ENCODE results near the gene TTC29. TPM values are rescaled to one million over a fixed set of nuclear protein-coding genes. Genes with fewer than 3 reads are reported as not detected.

The TTC29 gene
- total RNA-seq, 1 experiment from 2014 or later: 0.09 TPM

DNA sequence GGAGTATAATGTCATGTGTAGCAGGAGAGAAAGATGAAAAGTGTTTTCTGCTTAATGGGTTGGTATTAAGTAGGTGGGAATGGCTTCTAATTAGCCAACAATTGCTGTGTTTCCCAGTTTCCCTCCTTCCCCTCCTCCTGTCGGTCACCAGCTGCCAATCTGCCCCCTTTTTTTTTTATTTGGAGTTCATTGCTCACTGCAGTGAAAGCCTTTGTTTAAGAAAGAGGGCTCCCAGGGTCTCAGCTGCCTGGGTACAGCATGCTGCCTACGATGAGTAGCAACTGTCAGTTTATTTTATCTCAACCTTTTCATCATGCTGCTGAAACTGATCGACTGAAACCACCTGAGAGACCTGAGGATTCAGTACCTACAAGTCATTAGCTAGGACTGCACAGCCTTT lies 157.9 kb downstream of the TTC29 start:
- no peak for DNase-seq (ENCODE audit: low spot score)
- CTCF ChIA-PET: no interaction called here
- ATAC-seq: no peak; the same call in 1 of the 2 replicates

DNA sequence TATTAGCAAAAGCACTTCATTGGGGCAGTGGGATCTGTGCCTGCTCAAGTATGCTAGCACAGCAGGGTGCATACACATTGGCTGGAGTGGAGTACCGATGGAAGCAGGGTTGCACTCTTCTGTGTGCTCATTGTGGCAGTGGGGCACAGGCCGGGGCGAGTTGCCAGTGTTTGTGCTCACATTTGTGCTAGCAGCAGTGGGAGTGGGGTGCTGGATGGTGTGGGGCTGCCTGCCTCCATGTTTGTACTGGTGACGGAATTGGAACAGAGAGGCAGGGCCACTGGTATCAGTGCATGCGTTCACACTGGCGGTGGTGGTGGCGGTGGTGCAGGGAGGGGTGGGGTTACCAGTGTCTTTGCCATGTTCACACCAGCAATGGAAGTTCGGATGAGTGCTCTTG lies 169.0 kb downstream of the TTC29 start:
- Mint-ChIP-seq H3K36me3 (no peaks in the 10 kb centered on the region), H3K4me3 (no peak overlapping the region), H3K27me3 (ENCODE audit: low read depth) (peaks cover 3% of the 10 kb centered on the region; the same call in 1 of the 2 replicates), H3K27ac (no peak overlapping the region), H3K9me3 (no peaks in the 10 kb centered on the region), H3K4me1 (no peaks in the 10 kb centered on the region)
- no peak for ATAC-seq
- ChIA-PET CTCF (no interaction called here), POLR2A (interaction anchor here (0.7 kb wide), 1 partner anchor 9 kb away, joined by 3 read pairs; no protein-coding TSS in a partner anchor)
- DNase-seq (ENCODE audit: low spot score): no peak
- TF ChIP-seq NFATC4 (CRISPR knock-in tag; IDR thresholded peaks at IDR 0.05) (no peak), NFE2L1 (CRISPR knock-in tag; IDR thresholded peaks at IDR 0.05) (no peak), ELF4 (CRISPR knock-in tag; IDR thresholded peaks at IDR 0.05; ENCODE audit: low read depth) (no peak), CREM (CRISPR knock-in tag; IDR thresholded peaks at IDR 0.05) (no peak), CREB1 (CRISPR knock-in tag; IDR thresholded peaks at IDR 0.05) (no peak), HMGA2 (CRISPR knock-in tag; IDR thresholded peaks at IDR 0.05) (no peak), SMAD3 (CRISPR knock-in tag; IDR thresholded peaks at IDR 0.05; ENCODE audit: borderline replicate concordance) (no peak), IRF1 (CRISPR knock-in tag; IDR thresholded peaks at IDR 0.05) (no peak), ZNF396 (CRISPR knock-in tag; IDR thresholded peaks at IDR 0.05; ENCODE audit: borderline replicate concordance) (no peak), NFYB (CRISPR knock-in tag; conservative IDR thresholded peaks at IDR 0.05; ENCODE audit: low read depth) (no peak)
- TF ChIP-seq, protein P1, sequence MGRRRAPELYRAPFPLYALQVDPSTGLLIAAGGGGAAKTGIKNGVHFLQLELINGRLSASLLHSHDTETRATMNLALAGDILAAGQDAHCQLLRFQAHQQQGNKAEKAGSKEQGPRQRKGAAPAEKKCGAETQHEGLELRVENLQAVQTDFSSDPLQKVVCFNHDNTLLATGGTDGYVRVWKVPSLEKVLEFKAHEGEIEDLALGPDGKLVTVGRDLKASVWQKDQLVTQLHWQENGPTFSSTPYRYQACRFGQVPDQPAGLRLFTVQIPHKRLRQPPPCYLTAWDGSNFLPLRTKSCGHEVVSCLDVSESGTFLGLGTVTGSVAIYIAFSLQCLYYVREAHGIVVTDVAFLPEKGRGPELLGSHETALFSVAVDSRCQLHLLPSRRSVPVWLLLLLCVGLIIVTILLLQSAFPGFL (CRISPR knock-in tag; IDR thresholded peaks at IDR 0.05; ENCODE audit: borderline replicate concordance): no peak

More for the DNA sequence above, 157.9 kb downstream of the TTC29 start:
- Mint-ChIP-seq H3K4me1 (no peaks in the 10 kb centered on the region), H3K9me3 (no peaks in the 10 kb centered on the region), H3K27me3 (ENCODE audit: low read depth) (no peaks in the 10 kb centered on the region; the same call in 1 of the 2 replicates), H3K36me3 (no peaks in the 10 kb centered on the region), H3K27ac (no peak overlapping the region), H3K4me3 (no peak overlapping the region)
- POLR2A ChIA-PET: no interaction called here
- no peak for TF ChIP-seq ZNF219 (CRISPR knock-in tag; IDR thresholded peaks at IDR 0.05; ENCODE audit: borderline replicate concordance)
- TF ChIP-seq GABPB1 (CRISPR knock-in tag; IDR thresholded peaks at IDR 0.05): no peak
- no peak for TF ChIP-seq OVOL2 (CRISPR knock-in tag; IDR thresholded peaks at IDR 0.05; ENCODE audit: borderline replicate concordance)
- TF ChIP-seq, protein P2, sequence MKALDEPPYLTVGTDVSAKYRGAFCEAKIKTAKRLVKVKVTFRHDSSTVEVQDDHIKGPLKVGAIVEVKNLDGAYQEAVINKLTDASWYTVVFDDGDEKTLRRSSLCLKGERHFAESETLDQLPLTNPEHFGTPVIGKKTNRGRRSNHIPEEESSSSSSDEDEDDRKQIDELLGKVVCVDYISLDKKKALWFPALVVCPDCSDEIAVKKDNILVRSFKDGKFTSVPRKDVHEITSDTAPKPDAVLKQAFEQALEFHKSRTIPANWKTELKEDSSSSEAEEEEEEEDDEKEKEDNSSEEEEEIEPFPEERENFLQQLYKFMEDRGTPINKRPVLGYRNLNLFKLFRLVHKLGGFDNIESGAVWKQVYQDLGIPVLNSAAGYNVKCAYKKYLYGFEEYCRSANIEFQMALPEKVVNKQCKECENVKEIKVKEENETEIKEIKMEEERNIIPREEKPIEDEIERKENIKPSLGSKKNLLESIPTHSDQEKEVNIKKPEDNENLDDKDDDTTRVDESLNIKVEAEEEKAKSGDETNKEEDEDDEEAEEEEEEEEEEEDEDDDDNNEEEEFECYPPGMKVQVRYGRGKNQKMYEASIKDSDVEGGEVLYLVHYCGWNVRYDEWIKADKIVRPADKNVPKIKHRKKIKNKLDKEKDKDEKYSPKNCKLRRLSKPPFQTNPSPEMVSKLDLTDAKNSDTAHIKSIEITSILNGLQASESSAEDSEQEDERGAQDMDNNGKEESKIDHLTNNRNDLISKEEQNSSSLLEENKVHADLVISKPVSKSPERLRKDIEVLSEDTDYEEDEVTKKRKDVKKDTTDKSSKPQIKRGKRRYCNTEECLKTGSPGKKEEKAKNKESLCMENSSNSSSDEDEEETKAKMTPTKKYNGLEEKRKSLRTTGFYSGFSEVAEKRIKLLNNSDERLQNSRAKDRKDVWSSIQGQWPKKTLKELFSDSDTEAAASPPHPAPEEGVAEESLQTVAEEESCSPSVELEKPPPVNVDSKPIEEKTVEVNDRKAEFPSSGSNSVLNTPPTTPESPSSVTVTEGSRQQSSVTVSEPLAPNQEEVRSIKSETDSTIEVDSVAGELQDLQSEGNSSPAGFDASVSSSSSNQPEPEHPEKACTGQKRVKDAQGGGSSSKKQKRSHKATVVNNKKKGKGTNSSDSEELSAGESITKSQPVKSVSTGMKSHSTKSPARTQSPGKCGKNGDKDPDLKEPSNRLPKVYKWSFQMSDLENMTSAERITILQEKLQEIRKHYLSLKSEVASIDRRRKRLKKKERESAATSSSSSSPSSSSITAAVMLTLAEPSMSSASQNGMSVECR (CRISPR knock-in tag; IDR thresholded peaks at IDR 0.05; ENCODE audit: borderline replicate concordance): no peak
- TF ChIP-seq, protein P3, sequence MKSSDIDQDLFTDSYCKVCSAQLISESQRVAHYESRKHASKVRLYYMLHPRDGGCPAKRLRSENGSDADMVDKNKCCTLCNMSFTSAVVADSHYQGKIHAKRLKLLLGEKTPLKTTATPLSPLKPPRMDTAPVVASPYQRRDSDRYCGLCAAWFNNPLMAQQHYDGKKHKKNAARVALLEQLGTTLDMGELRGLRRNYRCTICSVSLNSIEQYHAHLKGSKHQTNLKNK (CRISPR knock-in tag; IDR thresholded peaks at IDR 0.05): no peak
- no peak for TF ChIP-seq HMGA2 (CRISPR knock-in tag; IDR thresholded peaks at IDR 0.05)
- TF ChIP-seq KAT7 (CRISPR knock-in tag; IDR thresholded peaks at IDR 0.05; ENCODE audit: borderline replicate concordance): no peak
- TF ChIP-seq GTF2I (CRISPR knock-in tag; conservative IDR thresholded peaks at IDR 0.05): no peak
- TF ChIP-seq TEAD1 (CRISPR knock-in tag; IDR thresholded peaks at IDR 0.05): no peak
- TF ChIP-seq FOXK1 (CRISPR knock-in tag; IDR thresholded peaks at IDR 0.05): no peak
- TF ChIP-seq IRF1 (CRISPR knock-in tag; IDR thresholded peaks at IDR 0.05): no peak
- no peak for TF ChIP-seq JAZF1 (CRISPR knock-in tag; IDR thresholded peaks at IDR 0.05)
- TF ChIP-seq, protein P4, sequence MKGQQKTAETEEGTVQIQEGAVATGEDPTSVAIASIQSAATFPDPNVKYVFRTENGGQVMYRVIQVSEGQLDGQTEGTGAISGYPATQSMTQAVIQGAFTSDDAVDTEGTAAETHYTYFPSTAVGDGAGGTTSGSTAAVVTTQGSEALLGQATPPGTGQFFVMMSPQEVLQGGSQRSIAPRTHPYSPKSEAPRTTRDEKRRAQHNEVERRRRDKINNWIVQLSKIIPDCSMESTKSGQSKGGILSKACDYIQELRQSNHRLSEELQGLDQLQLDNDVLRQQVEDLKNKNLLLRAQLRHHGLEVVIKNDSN (CRISPR knock-in tag; IDR thresholded peaks at IDR 0.05): no peak
- TF ChIP-seq, protein P5, sequence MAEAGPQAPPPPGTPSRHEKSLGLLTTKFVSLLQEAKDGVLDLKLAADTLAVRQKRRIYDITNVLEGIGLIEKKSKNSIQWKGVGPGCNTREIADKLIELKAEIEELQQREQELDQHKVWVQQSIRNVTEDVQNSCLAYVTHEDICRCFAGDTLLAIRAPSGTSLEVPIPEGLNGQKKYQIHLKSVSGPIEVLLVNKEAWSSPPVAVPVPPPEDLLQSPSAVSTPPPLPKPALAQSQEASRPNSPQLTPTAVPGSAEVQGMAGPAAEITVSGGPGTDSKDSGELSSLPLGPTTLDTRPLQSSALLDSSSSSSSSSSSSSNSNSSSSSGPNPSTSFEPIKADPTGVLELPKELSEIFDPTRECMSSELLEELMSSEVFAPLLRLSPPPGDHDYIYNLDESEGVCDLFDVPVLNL (CRISPR knock-in tag; IDR thresholded peaks at IDR 0.05; ENCODE audit: borderline replicate concordance, low read depth): no peak
- TF ChIP-seq, protein P6, sequence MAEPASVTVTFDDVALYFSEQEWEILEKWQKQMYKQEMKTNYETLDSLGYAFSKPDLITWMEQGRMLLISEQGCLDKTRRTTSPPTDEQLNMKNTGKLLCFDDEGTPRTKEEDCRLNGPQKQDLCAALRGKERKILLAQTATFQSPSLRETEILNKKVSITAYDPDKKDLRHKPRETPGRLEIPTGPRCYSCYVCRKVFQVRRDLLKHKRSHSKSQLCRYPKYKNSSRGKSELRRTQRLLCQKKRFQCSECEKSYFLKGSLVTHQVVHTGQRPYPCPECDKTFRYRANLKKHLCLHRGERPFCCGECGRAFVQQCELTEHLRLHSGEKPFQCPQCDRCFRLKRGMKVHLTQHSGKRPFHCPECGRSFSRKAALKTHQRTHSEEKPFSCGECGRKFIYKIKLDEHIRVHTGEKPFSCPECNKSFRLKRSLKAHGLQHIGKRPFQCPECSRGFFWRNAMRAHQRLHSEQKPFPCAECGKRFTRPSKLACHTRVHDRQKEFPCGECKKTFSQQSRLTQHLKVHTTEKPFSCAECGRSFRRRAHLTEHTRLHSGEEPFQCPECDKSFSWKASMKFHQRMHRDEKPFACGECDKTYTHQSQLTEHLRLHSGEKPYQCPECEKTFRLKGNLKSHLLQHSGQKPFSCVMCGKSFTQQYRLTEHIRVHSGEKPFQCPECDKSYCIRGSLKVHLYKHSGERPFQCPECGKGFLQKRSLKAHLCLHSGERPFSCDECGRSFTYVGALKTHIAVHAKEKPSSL (CRISPR knock-in tag; conservative IDR thresholded peaks at IDR 0.05): no peak
